Keratinocyte (primary cell): Measurements from ENCODE around the gene FGF1.
A peak's percentile ranks its signal among the peaks of the same experiment; 100 is the strongest.

Experiments
- CTCF ChIP-seq, 3 experiments: IDR thresholded peaks in 1 of 3; conservative IDR thresholded peaks in 1 of 3; optimal IDR thresholded peaks in 1 of 3; 2 replicates in 2 of 3; 3 replicates in 1 of 3; pipeline versions ENCODE3 to v1.5.1; 2011; ENCODE audit warnings: low read length in 3 of 3, mild to moderate bottlenecking in 3 of 3, moderate library complexity in 2 of 3, control low read depth in 1 of 3, inconsistent platforms in 1 of 3; ENCODE audit not compliant: insufficient read depth in 2 of 3; ENCODE audit errors: extremely low read depth in 1 of 3
- EZH2 ChIP-seq: IDR thresholded peaks from one replicate; pipeline ENCODE4 v1.6.1; 2012; ENCODE audit warnings: inconsistent platforms, mild to moderate bottlenecking, low read length, moderate library complexity

- TF ChIP-seq CTCF (optimal IDR thresholded peaks at IDR 0.05 in 1 of 3, IDR thresholded peaks at IDR 0.05 in 1 of 3, conservative IDR thresholded peaks at IDR 0.05 in 1 of 3; ENCODE audit: extremely low read depth in 1 of 3, insufficient read depth in 2 of 3, low read length in 3 of 3) (peak in 1 of 3 experiments; percentile 25), EZH2 (no peak)
Observed at GRCh38 chr5:142551338-142552067, 134.4 kb downstream of the FGF1 start.
